GM10847 (cell line): ENCODE results near the gene RASA3.

Experiments used
- POLR2A ChIP-seq: IDR thresholded peaks from 2 replicates; pipeline ENCODE4 v1.6.1; 2011; ENCODE audit not compliant: insufficient read length; ENCODE audit errors: extremely low read depth

Gene RASA3

GRCh38 chr13:114039471-114040141, 92.8 kb downstream of the RASA3 start:
- no peak for TF ChIP-seq POLR2A

- TF ChIP-seq POLR2A: no peak
These were observed 93.5 kb downstream of the RASA3 start for GRCh38 chr13:114038900-114039299.

- no peak for TF ChIP-seq POLR2A
These were observed 94.2 kb downstream of the RASA3 start for GRCh38 chr13:114038211-114038613.

DNA sequence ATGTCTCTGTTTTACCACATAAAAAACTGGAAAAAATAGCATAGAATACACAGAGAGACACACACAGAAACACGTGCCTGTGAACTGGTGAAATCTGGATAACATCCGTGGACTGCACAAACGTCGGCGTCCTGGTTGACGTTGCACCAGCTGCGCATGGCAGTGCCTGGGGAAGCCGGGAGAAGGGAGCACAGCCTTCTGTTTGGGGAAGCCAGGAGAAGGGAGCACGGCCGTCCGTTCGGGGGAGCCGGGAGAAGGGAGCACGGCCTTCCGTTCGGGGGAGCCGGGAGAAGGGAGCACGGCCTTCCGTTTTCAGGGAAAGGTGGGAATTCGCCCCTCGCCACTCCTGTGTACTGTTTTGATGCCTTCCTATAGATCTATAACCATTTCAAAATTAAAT, 94.7 kb downstream of the RASA3 start:
- TF ChIP-seq POLR2A: no peak

- TF ChIP-seq POLR2A: no peak
These were observed 96.6 kb downstream of the RASA3 start for GRCh38 chr13:114035583-114036531.

DNA sequence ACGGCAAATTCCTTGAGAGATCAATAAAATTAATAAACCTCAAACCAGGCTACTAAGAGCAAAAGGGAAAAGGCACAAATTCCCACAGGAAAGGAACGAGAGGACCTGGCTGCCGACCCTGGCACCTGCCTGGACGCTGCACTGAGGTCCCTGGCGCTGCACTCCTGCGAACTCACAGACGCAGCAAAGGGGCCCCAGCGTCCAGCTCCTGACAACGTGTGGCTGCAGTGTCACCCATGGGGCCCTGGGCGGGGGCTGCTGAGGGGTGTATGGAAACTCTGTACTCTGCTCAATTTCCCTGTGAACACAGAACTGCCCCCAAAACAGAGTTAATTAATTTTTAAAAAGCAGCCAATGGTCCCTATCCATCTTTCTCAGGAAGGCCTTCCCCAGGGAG, 97.2 kb downstream of the RASA3 start:
- no peak for TF ChIP-seq POLR2A

DNA sequence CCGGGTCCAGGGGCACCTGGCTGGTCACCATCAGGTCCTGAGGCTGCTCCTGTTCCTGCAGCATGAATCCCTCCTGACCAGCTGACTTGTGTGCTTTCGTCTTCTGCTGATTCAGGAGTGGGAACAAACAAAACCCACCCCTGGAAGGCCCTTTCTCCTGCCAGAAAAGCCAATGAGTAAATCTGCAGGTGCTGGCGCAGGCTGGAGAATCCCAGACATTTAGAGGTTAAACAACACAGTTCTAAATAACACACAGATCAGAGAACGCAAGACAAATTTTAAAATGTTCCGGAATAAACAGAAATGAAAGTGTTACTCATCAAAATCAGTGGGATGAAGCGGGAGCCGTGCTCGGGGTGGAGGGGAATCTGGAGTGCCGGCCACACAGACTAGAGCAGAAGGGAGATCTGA, 97.9 kb downstream of the RASA3 start:
- no peak for TF ChIP-seq POLR2A

DNA sequence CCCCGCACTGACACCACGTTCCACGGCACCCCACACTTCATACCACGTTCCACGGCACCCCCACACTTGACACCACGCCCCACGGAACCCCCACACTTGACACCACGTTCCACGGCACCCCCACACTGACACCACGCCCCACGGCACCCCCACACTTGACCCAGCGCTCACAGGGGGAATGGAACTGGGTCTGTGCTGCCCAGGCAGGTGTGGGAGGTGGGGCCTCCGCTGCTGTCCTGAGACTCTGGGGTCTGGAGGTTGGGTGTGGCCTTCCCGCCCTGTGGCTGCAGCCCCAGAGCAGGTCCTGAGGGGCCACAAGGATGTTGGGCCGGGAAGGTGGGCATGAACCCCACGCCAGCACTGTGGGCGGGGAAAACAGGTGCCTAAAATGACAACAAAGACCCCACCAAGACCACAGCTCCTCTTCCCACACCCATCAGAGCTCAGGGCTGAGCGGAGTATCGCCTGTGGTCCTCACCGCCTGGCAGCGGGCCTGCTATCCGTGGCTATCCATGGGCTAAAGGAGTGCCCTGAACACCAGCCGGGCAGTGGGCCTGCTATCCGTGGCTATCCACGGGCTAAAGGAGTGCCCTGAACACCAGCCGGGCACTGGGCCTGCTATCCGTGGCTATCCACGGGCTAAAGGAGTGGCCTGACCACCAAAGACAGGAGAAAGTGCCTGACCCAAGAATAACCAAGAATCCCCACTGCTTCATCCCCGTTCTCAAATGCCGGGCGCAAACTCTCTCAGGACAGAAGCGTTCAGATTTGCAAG, 98.7 kb downstream of the RASA3 start:
- no peak for TF ChIP-seq POLR2A

- TF ChIP-seq POLR2A: no peak
These were observed 100.2 kb downstream of the RASA3 start for GRCh38 chr13:114032126-114032799.

GRCh38 chr13:114031631-114032030, 100.8 kb downstream of the RASA3 start:
- TF ChIP-seq POLR2A: no peak

GRCh38 chr13:114030666-114031610, 101.5 kb downstream of the RASA3 start:
- no peak for TF ChIP-seq POLR2A

DNA sequence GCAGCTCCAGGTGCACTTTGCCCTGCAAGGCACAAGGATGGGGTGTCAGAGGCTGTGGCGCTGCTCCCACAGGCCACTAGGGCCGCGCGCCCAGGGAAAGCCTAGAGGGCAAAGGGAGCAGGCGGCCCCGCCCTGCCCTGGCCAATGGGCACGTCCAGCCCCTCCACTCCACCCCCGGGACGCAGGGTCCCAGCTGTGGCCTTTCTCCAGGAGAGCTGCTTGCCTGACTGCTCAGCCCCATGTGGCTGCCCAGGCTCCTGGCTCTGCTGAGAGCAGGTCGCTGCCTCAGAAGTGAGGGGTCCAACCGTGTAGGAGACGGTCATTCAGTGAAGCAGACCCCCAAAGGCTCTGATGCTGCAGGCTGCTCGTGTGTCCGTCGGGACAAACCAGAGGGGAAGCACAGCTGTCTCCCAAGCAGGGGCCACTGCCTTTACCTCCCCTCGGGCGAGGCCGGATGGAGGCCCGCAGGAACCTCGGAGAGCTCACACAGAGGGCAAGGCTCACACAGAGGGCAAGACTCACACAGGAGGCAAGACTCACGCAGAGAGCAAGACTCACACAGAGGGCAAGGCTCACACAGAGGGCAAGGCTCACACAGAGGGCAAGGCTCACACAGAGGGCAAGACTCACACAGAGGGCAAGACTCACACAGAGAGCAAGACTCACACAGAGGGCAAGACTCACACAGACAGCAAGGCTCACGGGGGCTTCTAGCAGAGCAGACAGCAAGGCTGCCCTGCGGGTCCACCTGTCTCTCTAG, 102.4 kb downstream of the RASA3 start:
- TF ChIP-seq POLR2A: no peak

DNA sequence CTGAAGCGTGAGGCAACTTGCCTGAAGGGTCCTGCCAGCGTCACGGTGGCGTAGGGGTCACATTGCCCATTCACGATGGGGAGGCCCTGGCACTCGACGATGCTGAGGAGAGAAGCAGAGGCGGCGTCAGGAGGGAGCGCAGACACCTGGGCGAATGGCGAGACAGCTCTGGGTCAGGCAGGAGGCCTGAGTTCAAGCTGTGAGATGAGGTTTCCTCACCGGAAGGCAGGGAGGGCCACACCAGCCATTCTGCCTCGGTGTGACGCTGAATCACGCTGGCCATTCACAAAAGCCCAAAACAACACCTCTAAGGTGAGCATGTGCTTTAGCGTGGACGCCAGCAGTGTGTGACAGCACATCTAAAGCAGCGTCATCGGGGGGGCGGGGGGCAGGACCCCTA, 104.6 kb downstream of the RASA3 start:
- no peak for TF ChIP-seq POLR2A
